Liver (tissue), 3 donors: ENCODE results near the gene SAMD8.

ENCODE experiments used
- EGR1 ChIP-seq, 2 donors: IDR thresholded peaks; 2 replicates each; pipeline ENCODE4 v1.6.1; 2016 to 2018; ENCODE audit warnings: antibody characterized with exemption in 2 of 2, low read depth in 2 of 2
- JUND ChIP-seq, 2 donors: IDR thresholded peaks; 2 replicates each; pipeline ENCODE4 v1.6.1; 2016; ENCODE audit warnings: antibody characterized with exemption in 2 of 2
- RXRA ChIP-seq, 2 donors: IDR thresholded peaks; 2 replicates each; pipeline ENCODE4 v1.6.1; 2017 to 2018; ENCODE audit warnings: antibody characterized with exemption in 2 of 2, mild to moderate bottlenecking in 1 of 2
- TAF1 ChIP-seq: conservative IDR thresholded peaks from 2 replicates; pipeline ENCODE4 v1.6.1; 2016; ENCODE audit warnings: antibody characterized with exemption, mild to moderate bottlenecking
- TF ChIP-seq, protein P1 (sequence below): fragments of 150-350 bp; IDR thresholded peaks from 2 replicates; pipeline ENCODE4 v1.5.1; 2017; ENCODE audit warnings: improper control_type of control experiment, low read depth, low read length; ENCODE audit not compliant: missing input control
- TF ChIP-seq, protein P2 (sequence below): IDR thresholded peaks from 2 replicates; pipeline ENCODE4 v1.6.1; 2016; ENCODE audit warnings: antibody characterized with exemption
- donor health status: healthy.
- donor health status: healthy.

DNA sequence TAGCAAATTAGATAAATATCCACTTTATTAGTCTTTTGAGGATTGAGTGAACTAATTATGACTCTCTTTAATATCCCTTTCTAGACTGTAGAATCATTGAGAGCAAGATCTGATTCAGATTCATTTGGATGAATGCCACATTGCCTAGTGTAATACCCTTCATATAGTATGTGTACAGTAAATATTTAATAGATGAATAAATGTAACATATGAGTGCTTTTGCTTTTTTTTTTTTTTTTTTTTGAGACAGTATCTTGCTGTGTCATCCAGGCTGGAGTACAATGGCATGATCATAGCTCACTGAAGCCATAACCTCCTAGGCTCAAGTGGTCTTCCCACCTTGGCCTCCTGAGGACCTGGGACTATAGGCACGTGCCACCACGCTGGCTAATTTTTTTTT is 14.8 kb downstream of the SAMD8 start:
- TF ChIP-seq, protein P1, sequence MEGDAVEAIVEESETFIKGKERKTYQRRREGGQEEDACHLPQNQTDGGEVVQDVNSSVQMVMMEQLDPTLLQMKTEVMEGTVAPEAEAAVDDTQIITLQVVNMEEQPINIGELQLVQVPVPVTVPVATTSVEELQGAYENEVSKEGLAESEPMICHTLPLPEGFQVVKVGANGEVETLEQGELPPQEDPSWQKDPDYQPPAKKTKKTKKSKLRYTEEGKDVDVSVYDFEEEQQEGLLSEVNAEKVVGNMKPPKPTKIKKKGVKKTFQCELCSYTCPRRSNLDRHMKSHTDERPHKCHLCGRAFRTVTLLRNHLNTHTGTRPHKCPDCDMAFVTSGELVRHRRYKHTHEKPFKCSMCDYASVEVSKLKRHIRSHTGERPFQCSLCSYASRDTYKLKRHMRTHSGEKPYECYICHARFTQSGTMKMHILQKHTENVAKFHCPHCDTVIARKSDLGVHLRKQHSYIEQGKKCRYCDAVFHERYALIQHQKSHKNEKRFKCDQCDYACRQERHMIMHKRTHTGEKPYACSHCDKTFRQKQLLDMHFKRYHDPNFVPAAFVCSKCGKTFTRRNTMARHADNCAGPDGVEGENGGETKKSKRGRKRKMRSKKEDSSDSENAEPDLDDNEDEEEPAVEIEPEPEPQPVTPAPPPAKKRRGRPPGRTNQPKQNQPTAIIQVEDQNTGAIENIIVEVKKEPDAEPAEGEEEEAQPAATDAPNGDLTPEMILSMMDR, result no peak
- TF ChIP-seq TAF1 (no peak), JUND (IDR thresholded peaks at IDR 0.05) (no peak), EGR1 (IDR thresholded peaks at IDR 0.05; ENCODE audit: low read depth in 2 of 2) (no peak), RXRA (IDR thresholded peaks at IDR 0.05) (no peak)
- TF ChIP-seq, protein P2, sequence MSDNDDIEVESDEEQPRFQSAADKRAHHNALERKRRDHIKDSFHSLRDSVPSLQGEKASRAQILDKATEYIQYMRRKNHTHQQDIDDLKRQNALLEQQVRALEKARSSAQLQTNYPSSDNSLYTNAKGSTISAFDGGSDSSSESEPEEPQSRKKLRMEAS, result no peak
